Lung (tissue), 13 donors: ENCODE data around the gene TM9SF2. TPM values are rescaled to one million over a fixed set of nuclear protein-coding genes. Genes with fewer than 3 reads are reported as not detected.

Experiments used
- ATAC-seq: fragments of 200-7000 bp; cut with Tn5 transposase; one replicate; pipeline ENCODE4 v1.9.1; 2020; ENCODE audit warnings: moderate number of reproducible peaks; ENCODE audit not compliant: insufficient read depth, low FRiP score
- DNase-seq, 3 donors: peaks; one replicate each; pipeline ENCODE4 v3.0.0-alpha.2; 2013 to 2017
- H3K27ac ChIP-seq, 2 donors: one replicate each; pipeline ENCODE4 v1.5.1; 2013; ENCODE audit warnings: mild to moderate bottlenecking in 2 of 2, moderate library complexity in 2 of 2, control low read depth in 1 of 2, inconsistent platforms in 1 of 2, low read depth in 1 of 2, low read length in 1 of 2
- H3K27me3 ChIP-seq, 3 donors: one replicate each; pipeline ENCODE4 v1.5.1; 2013; ENCODE audit warnings: low read length in 2 of 3; ENCODE audit not compliant: control insufficient read depth in 3 of 3, insufficient read depth in 3 of 3
- H3K36me3 ChIP-seq, 4 donors: one replicate each; pipeline ENCODE4 v1.5.1; 2013; ENCODE audit warnings: low read length in 4 of 4, mild to moderate bottlenecking in 1 of 4, moderate library complexity in 1 of 4; ENCODE audit not compliant: control insufficient read depth in 4 of 4, insufficient read depth in 4 of 4
- H3K4me1 ChIP-seq, 5 donors: one replicate each; pipeline ENCODE4 v1.5.1; 2013; ENCODE audit warnings: low read length in 5 of 5, mild to moderate bottlenecking in 2 of 5, moderate library complexity in 1 of 5; ENCODE audit not compliant: control insufficient read depth in 5 of 5, insufficient read depth in 5 of 5
- H3K4me3 ChIP-seq: one replicate; pipeline ENCODE4 v1.5.1; 2013; ENCODE audit warnings: mild to moderate bottlenecking, control low read depth, moderate library complexity
- H3K9ac ChIP-seq, 2 donors: one replicate each; pipeline ENCODE4 v1.5.1; 2013; ENCODE audit warnings: low read length in 2 of 2, control low read depth in 1 of 2; ENCODE audit not compliant: insufficient read depth in 1 of 2
- H3K9me3 ChIP-seq, 4 donors: one replicate each; pipeline ENCODE4 v1.5.1; 2013; ENCODE audit warnings: low read length in 3 of 4, mild to moderate bottlenecking in 1 of 4, moderate library complexity in 1 of 4; ENCODE audit not compliant: control insufficient read depth in 4 of 4, insufficient read depth in 3 of 4
- WGBS, 2 donors: extraction: QIAGEN DNeasy Blood & Tissue Kit; methylation state at CpG; one replicate each; pipeline ENCODE4 v1.1.7; 2013; 5-methylcytosine and 5-hydroxymethylcytosine counted together
- polyA plus RNA-seq, 2 donors: library from polyadenylated mRNA; stranded (reverse); fragments of 200-250 nt; gene quantifications; one replicate each; pipeline ENCODE4 v1.2.1, GENCODE V29; 2013
- small RNA-seq: library from RNA; depleted of rRNA; stranded (forward); fragments of <200 nt; gene quantifications from one replicate; pipeline ENCODE3, GENCODE V24; 2014; ENCODE audit warnings: low replicate concordance
- total RNA-seq, 2 donors: library from RNA; depleted of rRNA in 1 of 2; stranded (reverse); fragments of >200 nt in 1 of 2; gene quantifications; one replicate each; pipeline ENCODE4 v1.2.1, GENCODE V29; 2014 to 2021
- TF ChIP-seq, protein P1 (sequence below): IDR thresholded peaks from 2 replicates; pipeline ENCODE4 v1.5.1; 2012; ENCODE audit warnings: mild to moderate bottlenecking; ENCODE audit errors: control extremely low read depth, extremely low read depth
- donor health status: control.
- donor health status: control.
- donor health status: Bipolar disorder and iron deficiency.
- donor health status: healthy.
- donor health status: DM: yes; HTN: yes; CAD: no.

Gene TM9SF2
- total and polyA plus RNA-seq, 4 donors, result 54.4 to 164 (median 110) TPM

- ATAC-seq, result no peak
These were observed 107.1 kb downstream of the TM9SF2 start for GRCh38 chr13:99608345-99608744.

GRCh38 chr13:99610702-99611289, 109.5 kb downstream of the TM9SF2 start:
- peaks cover 0 to 5% (median 0%) of the 10 kb centered on the region in 5 donors for H3K4me1 ChIP-seq
- H3K27ac ChIP-seq, result no peak overlapping the region
- 70 to 79% methylated on average over 4 of the region's 4 CpGs for WGBS, 2 donors
- H3K9me3 ChIP-seq, result no peaks in the 10 kb centered on the region
- H3K4me3 ChIP-seq, result no peak overlapping the region
- H3K9ac ChIP-seq, result no peak overlapping the region
- TF ChIP-seq, protein P1, sequence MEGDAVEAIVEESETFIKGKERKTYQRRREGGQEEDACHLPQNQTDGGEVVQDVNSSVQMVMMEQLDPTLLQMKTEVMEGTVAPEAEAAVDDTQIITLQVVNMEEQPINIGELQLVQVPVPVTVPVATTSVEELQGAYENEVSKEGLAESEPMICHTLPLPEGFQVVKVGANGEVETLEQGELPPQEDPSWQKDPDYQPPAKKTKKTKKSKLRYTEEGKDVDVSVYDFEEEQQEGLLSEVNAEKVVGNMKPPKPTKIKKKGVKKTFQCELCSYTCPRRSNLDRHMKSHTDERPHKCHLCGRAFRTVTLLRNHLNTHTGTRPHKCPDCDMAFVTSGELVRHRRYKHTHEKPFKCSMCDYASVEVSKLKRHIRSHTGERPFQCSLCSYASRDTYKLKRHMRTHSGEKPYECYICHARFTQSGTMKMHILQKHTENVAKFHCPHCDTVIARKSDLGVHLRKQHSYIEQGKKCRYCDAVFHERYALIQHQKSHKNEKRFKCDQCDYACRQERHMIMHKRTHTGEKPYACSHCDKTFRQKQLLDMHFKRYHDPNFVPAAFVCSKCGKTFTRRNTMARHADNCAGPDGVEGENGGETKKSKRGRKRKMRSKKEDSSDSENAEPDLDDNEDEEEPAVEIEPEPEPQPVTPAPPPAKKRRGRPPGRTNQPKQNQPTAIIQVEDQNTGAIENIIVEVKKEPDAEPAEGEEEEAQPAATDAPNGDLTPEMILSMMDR, result no peak
- no peaks in the 10 kb centered on the region for H3K27me3 ChIP-seq
- no peaks in the 10 kb centered on the region for H3K36me3 ChIP-seq
- DNase-seq, result no peak
- ATAC-seq, result no peak

More at GRCh38 chr13:99608345-99608744, 107.1 kb downstream of the TM9SF2 start:
- Histone ChIP-seq H3K27me3 (no peaks in the 10 kb centered on the region), H3K27ac (no peak overlapping the region), H3K4me1 (peaks cover 0 to 8% (median 0%) of the 10 kb centered on the region in 5 donors), H3K9me3 (no peaks in the 10 kb centered on the region), H3K9ac (no peak overlapping the region), H3K36me3 (no peaks in the 10 kb centered on the region), H3K4me3 (no peak overlapping the region)
- WGBS, 2 donors, result 96 to 98% methylated on average over 15 of the region's 15 CpGs
- TF ChIP-seq, protein P1, result no peak
- DNase-seq, result peak in 1 of 3 donors; percentile 14

Small RNAs within 50 kb of the gene (small RNA-seq; reads per million reads assigned to genes)
- 0.40 reads per million, percentile 51 among the genes with 10 or more reads in this experiment for gene AL139035.1

Other genes with a start within 250 kb of the TM9SF2 start
- gene GPR18, start 243.1 kb upstream of the TM9SF2 start, total RNA-seq, result 1 to 10 TPM in 1 of 2 donors, under 1 TPM in 1; 0.21 to 1.3 TPM
- gene GPR18, start 243.1 kb upstream of the TM9SF2 start, polyA plus RNA-seq, result under 1 TPM; 0.24 to 0.60 TPM
- gene GPR183, start 194.1 kb upstream of the TM9SF2 start, total RNA-seq, result 10 to 100 TPM in 1 of 2 donors, 1 to 10 TPM in 1; 6.3 to 38.3 TPM
- 10 to 100 TPM in 1 of 2 donors, 1 to 10 TPM in 1; 6.6 to 25.5 TPM for gene GPR183, start 194.1 kb upstream of the TM9SF2 start, polyA plus RNA-seq
- 1 to 10 TPM; 4.4 to 7.5 TPM for gene CLYBL, start 105.2 kb downstream of the TM9SF2 start, total RNA-seq
- 1 to 10 TPM; 3.5 to 4.5 TPM for gene CLYBL, start 105.2 kb downstream of the TM9SF2 start, polyA plus RNA-seq